Natural killer cell (primary cell): ENCODE measurements around the gene STK32B. TPM values are rescaled to one million over a fixed set of nuclear protein-coding genes. Genes with fewer than 3 reads are reported as not detected.

Experiments
- ATAC-seq, 3 donors: fragments of 150-1000 bp in 2 of 3; fragments of 200-7000 bp in 1 of 3; cut with Tn5 transposase; 1 replicate in 1 of 3; 2 replicates in 2 of 3; pipeline ENCODE4 v1.10.0; 2021; ENCODE audit warnings: mild to moderate bottlenecking in 2 of 3, moderate library complexity in 2 of 3
- DNase-seq, 2 donors: peaks; one replicate each; pipeline versions ENCODE4 v3.0.0 to v3.0.0-alpha.2; 2013 to 2021; ENCODE audit warnings: mixed read lengths in 1 of 2
- H3K27ac ChIP-seq: one replicate; pipeline ENCODE4 v1.5.1; 2013; ENCODE audit warnings: mild to moderate bottlenecking, low read length
- H3K27me3 ChIP-seq: one replicate; pipeline ENCODE4 v1.6.1; 2013; ENCODE audit warnings: low read length; ENCODE audit not compliant: control insufficient read depth, insufficient read depth
- H3K36me3 ChIP-seq: one replicate; pipeline ENCODE4 v1.6.1; 2013; ENCODE audit warnings: low read length; ENCODE audit not compliant: control insufficient read depth, insufficient read depth
- H3K4me1 ChIP-seq: one replicate; pipeline ENCODE4 v1.6.1; 2013; ENCODE audit warnings: low read length; ENCODE audit not compliant: control insufficient read depth, insufficient read depth
- H3K4me3 ChIP-seq: one replicate; pipeline ENCODE4 v1.5.1; 2013; ENCODE audit warnings: low read length
- H3K9me3 ChIP-seq: one replicate; pipeline ENCODE4 v1.6.1; 2013; ENCODE audit warnings: low read length; ENCODE audit not compliant: control insufficient read depth, insufficient read depth
- H3K27ac Mint-ChIP-seq, 2 donors: one replicate each; pipeline ENCODE4 v1.8.0; 2022; ENCODE audit warnings: mild to moderate bottlenecking in 2 of 2, mixed read lengths in 2 of 2, moderate library complexity in 1 of 2
- H3K27me3 Mint-ChIP-seq, 2 donors: one replicate each; pipeline ENCODE4 v1.8.0; 2022; ENCODE audit warnings: low read depth in 2 of 2, mixed read lengths in 2 of 2
- H3K36me3 Mint-ChIP-seq: one replicate; pipeline ENCODE4 v1.8.0; 2022; ENCODE audit warnings: mixed read lengths
- H3K4me1 Mint-ChIP-seq, 2 donors: one replicate each; pipeline ENCODE4 v1.8.0; 2022; ENCODE audit warnings: mixed read lengths in 2 of 2
- H3K4me3 Mint-ChIP-seq: one replicate; pipeline ENCODE4 v1.8.0; 2022; ENCODE audit warnings: mild to moderate bottlenecking, moderate library complexity, mixed read lengths
- H3K9me3 Mint-ChIP-seq, 2 donors: one replicate each; pipeline ENCODE4 v1.8.0; 2022; ENCODE audit warnings: mixed read lengths in 2 of 2
- WGBS: methylation state at CpG from one replicate; pipeline ENCODE4 v1.1.7; 2013; ENCODE audit warnings: missing lambda C conversion rate; ENCODE audit not compliant: insufficient coverage; 5-methylcytosine and 5-hydroxymethylcytosine counted together
- intact Hi-C: fragments of 100-400 bp; cut with micrococcal nuclease; formaldehyde crosslinking; loops from one replicate; pipeline ENCODE4 v1.14.2; 2022
- total RNA-seq, 4 donors: library from RNA; stranded (reverse); fragments of 120-200 nt in 1 of 4; gene quantifications; one replicate each; pipeline versions ENCODE4 v1.2.3 to v1.2.4, GENCODE V29; 2013 to 2022
- TF ChIP-seq, protein P1 (sequence below): fragments of 200-600 bp; IDR thresholded peaks from one replicate; pipeline ENCODE4 v1.8.0; 2022; ENCODE audit warnings: antibody characterized with exemption

STK32B gene
- total RNA-seq, 3 donors from 2014 or later (not counting 1 experiment from before 2014, with no cell fraction given) = 0.32 to 0.33 TPM; not detected in 1

DNA sequence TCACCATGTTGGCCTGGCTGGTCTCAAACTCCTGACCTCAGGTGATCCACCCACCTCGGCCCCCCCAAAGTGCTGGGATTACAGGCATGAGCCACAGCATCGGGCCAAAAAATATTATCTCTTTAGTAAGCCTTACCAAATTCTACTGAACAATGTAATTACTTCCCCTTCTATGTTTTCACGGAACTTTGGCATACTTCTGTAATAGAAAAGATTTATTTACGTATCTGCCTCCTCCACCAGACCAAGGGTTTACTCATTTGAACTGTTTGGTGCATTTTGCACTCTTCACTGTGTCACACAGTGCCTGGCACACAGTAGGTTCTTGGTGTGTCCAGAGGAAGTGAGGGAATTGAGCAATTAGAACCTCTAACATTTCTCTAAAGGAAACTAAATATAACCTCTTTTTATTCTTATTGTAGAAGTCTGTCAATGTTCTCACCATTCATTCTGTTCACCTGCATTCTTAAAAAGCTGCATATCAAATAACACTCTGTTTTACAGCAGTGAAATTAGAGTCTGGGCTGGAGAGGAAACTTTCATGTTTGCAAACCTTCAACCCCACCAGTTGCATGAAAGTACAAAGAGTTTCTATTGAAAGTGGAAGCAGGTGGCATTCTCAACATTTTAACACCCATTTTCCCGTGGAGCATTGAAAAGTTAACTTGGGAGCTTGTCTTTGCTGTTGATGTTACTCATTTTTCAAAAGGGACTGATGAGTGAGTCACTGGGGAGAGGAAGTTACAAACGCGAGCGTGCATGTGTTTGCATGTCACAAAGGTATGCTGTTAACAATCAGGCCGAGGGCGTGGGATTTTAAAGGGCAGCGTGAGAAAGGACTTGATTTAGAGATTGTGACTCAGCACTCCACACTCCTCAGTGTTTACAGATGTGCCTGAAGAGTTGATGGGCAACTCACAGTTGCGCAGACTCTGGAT, 314.1 kb downstream of the STK32B start:
- 88% methylated on average over 9 of the region's 12 CpGs for WGBS
- DNase-seq (no peak), ATAC-seq (no peak)
- Histone ChIP-seq H3K36me3 (no peaks in the 10 kb centered on the region), H3K4me1 (no peaks in the 10 kb centered on the region), H3K9me3 (no peaks in the 10 kb centered on the region), H3K27ac (no peak overlapping the region), H3K4me3 (no peak overlapping the region), H3K27me3 (no peaks in the 10 kb centered on the region)
- H3K36me3 Mint-ChIP-seq = no peaks in the 10 kb centered on the region
- H3K4me3 Mint-ChIP-seq = no peak overlapping the region
- H3K9me3 Mint-ChIP-seq = no peaks in the 10 kb centered on the region
- H3K27me3 Mint-ChIP-seq = peaks cover 0 to 13% of the 10 kb centered on the region in 2 donors
- no peak overlapping the region for H3K27ac Mint-ChIP-seq
- TF ChIP-seq, protein P1, sequence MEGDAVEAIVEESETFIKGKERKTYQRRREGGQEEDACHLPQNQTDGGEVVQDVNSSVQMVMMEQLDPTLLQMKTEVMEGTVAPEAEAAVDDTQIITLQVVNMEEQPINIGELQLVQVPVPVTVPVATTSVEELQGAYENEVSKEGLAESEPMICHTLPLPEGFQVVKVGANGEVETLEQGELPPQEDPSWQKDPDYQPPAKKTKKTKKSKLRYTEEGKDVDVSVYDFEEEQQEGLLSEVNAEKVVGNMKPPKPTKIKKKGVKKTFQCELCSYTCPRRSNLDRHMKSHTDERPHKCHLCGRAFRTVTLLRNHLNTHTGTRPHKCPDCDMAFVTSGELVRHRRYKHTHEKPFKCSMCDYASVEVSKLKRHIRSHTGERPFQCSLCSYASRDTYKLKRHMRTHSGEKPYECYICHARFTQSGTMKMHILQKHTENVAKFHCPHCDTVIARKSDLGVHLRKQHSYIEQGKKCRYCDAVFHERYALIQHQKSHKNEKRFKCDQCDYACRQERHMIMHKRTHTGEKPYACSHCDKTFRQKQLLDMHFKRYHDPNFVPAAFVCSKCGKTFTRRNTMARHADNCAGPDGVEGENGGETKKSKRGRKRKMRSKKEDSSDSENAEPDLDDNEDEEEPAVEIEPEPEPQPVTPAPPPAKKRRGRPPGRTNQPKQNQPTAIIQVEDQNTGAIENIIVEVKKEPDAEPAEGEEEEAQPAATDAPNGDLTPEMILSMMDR = no peak
- intact Hi-C loops = no loop called here
- H3K4me1 Mint-ChIP-seq = no peaks in the 10 kb centered on the region

- no peak overlapping the region for H3K4me3 ChIP-seq
- H3K27ac ChIP-seq = no peak overlapping the region
- no peaks in the 10 kb centered on the region for H3K4me1 ChIP-seq
- 89% methylated on average over 3 of the region's 3 CpGs for WGBS
- H3K4me3 Mint-ChIP-seq = no peak overlapping the region
- no peaks in the 10 kb centered on the region for H3K9me3 ChIP-seq
- DNase-seq (no peak), ATAC-seq (no peak)
- H3K4me1 Mint-ChIP-seq = no peaks in the 10 kb centered on the region
- peaks cover 0 to 13% of the 10 kb centered on the region in 2 donors for H3K27me3 Mint-ChIP-seq
- no peak overlapping the region for H3K27ac Mint-ChIP-seq
- no peaks in the 10 kb centered on the region for H3K36me3 ChIP-seq
- no peaks in the 10 kb centered on the region for H3K27me3 ChIP-seq
- H3K9me3 Mint-ChIP-seq = no peaks in the 10 kb centered on the region
- no peaks in the 10 kb centered on the region for H3K36me3 Mint-ChIP-seq
- intact Hi-C loops = no loop called here
- TF ChIP-seq, protein P1 = no peak
Observed at GRCh38 chr4:5366009-5366386, 314.7 kb downstream of the STK32B start.

DNA sequence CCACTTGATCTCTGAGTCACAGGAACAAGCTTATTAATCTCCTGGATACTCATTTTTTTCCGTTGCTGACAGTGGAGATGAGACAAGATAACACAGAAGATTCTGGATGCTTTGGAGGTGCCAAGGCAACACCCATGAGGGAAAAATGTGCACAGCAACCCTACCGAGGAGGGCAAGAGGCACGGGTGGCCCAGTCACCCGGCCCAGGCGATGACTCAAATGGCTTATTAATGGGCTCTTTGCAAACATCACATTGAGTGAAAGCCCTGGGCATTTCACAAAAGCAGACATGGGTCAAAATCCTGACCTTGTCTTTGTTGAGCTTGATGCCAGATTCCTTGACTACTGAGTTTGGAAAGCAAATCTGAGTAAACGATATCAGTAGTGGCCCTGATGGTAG, 315.1 kb downstream of the STK32B start:
- no peak for DNase-seq
- WGBS = 92% methylated on average over 6 of the region's 6 CpGs
- Mint-ChIP-seq H3K27me3 (peaks cover 0 to 13% of the 10 kb centered on the region in 2 donors), H3K4me1 (no peaks in the 10 kb centered on the region), H3K36me3 (no peaks in the 10 kb centered on the region), H3K4me3 (no peak overlapping the region), H3K27ac (no peak overlapping the region), H3K9me3 (no peaks in the 10 kb centered on the region)
- Histone ChIP-seq H3K4me3 (no peak overlapping the region), H3K4me1 (no peaks in the 10 kb centered on the region), H3K27me3 (no peaks in the 10 kb centered on the region), H3K27ac (no peak overlapping the region), H3K36me3 (no peaks in the 10 kb centered on the region), H3K9me3 (no peaks in the 10 kb centered on the region)
- ATAC-seq = no peak
- TF ChIP-seq, protein P1 = no peak
- intact Hi-C loops = no loop called here
